DMS 273 treated with DMSO at 0.1 percent for 48 hours (cell line): ENCODE measurements around the gene TMEM178B.
"Not testable (repeated sequence)": the region's sequence is repeated elsewhere in the genome, so short reads cannot be mapped to it uniquely, and the experiment has no call there.

Experiments
- DNase-seq: peaks from one replicate; lab custom pipeline; 2025; lab: John Stamatoyannopoulos, UW

Gene TMEM178B

GRCh38 chr7:141389140-141389796, 315.4 kb downstream of the TMEM178B start:
- DNase-seq, result no peak

- DNase-seq, result no peak
Observed at GRCh38 chr7:141390339-141390738, 316.5 kb downstream of the TMEM178B start.

- DNase-seq, result no peak
Observed at GRCh38 chr7:141393056-141393455, 319.2 kb downstream of the TMEM178B start.

GRCh38 chr7:141397236-141398163, 323.6 kb downstream of the TMEM178B start:
- no peak for DNase-seq

GRCh38 chr7:141400356-141400755, 326.5 kb downstream of the TMEM178B start:
- DNase-seq, result no peak

GRCh38 chr7:141402277-141402996, 328.6 kb downstream of the TMEM178B start:
- no peak for DNase-seq

GRCh38 chr7:141403846-141404245, 330.0 kb downstream of the TMEM178B start:
- not testable (repeated sequence) for DNase-seq

GRCh38 chr7:141406347-141406746, 332.5 kb downstream of the TMEM178B start:
- no peak for DNase-seq

GRCh38 chr7:141407893-141408292, 334.0 kb downstream of the TMEM178B start:
- no peak for DNase-seq

GRCh38 chr7:141408440-141408839, 334.6 kb downstream of the TMEM178B start:
- DNase-seq, result no peak

- DNase-seq, result no peak
Observed at GRCh38 chr7:141409219-141409618, 335.4 kb downstream of the TMEM178B start.

- peak; percentile 33 for DNase-seq
Observed at GRCh38 chr7:141409801-141410329, 336.0 kb downstream of the TMEM178B start.

- no peak for DNase-seq
Observed at GRCh38 chr7:141410353-141411000, 336.6 kb downstream of the TMEM178B start.

GRCh38 chr7:141411133-141411532, 337.3 kb downstream of the TMEM178B start:
- DNase-seq, result no peak

GRCh38 chr7:141415999-141416398, 342.1 kb downstream of the TMEM178B start:
- DNase-seq, result no peak

- no peak for DNase-seq
Observed at GRCh38 chr7:141416650-141417270, 342.9 kb downstream of the TMEM178B start.

GRCh38 chr7:141417506-141417905, 343.6 kb downstream of the TMEM178B start:
- DNase-seq, result no peak

- no peak for DNase-seq
Observed at GRCh38 chr7:141418066-141418465, 344.2 kb downstream of the TMEM178B start.

GRCh38 chr7:141421306-141421705, 347.4 kb downstream of the TMEM178B start:
- no peak for DNase-seq

GRCh38 chr7:141427134-141427533, 353.3 kb downstream of the TMEM178B start:
- no peak for DNase-seq

GRCh38 chr7:141430455-141431139, 356.7 kb downstream of the TMEM178B start:
- no peak for DNase-seq
